SK-N-SH (cell line): ENCODE measurements around the gene RFPL1.

Experiments used
- POLR2AphosphoS5 ChIP-seq: IDR thresholded peaks from 2 replicates; pipeline ENCODE4 v1.6.1; 2012; ENCODE audit warnings: low read depth, low read length
- REST ChIP-seq: IDR thresholded peaks from 2 replicates; pipeline ENCODE4 v1.6.1; 2012; ENCODE audit warnings: mild to moderate bottlenecking, low read depth, low read length, moderate library complexity
- YY1 ChIP-seq: IDR thresholded peaks from 2 replicates; pipeline ENCODE4 v1.4.0; 2012; ENCODE audit warnings: low read depth, mild to moderate bottlenecking

- no peak for TF ChIP-seq YY1
- TF ChIP-seq POLR2AphosphoS5 = no peak
- no peak for TF ChIP-seq REST
Measured at GRCh38 chr22:29479417-29480261, 41.3 kb downstream of the RFPL1 start, which contains the start of gene NEFH.
